AG09309 (cell line): ENCODE results near the gene CCL4.
"Not testable (repeated sequence)": the region's sequence is repeated elsewhere in the genome, so short reads cannot be mapped to it uniquely, and the experiment has no call there.

Experiments
- DNase-seq: peaks from one replicate; pipeline ENCODE4 v3.0.0-alpha.2; 2010; ENCODE audit warnings: low read depth
- H3K4me3 ChIP-seq: 2 replicates; pipeline ENCODE4 v1.5.1; 2011; ENCODE audit warnings: mild to moderate bottlenecking, low read depth, low read length, moderate library complexity; ENCODE audit not compliant: control insufficient read depth
- TF ChIP-seq, protein P1 (sequence below): IDR thresholded peaks from 2 replicates; pipeline ENCODE4 v1.5.1; 2011; ENCODE audit warnings: mild to moderate bottlenecking, low read depth, low read length, inconsistent platforms; ENCODE audit not compliant: insufficient read depth, control insufficient read depth; ENCODE audit errors: missing control alignments

The CCL4 gene

DNA sequence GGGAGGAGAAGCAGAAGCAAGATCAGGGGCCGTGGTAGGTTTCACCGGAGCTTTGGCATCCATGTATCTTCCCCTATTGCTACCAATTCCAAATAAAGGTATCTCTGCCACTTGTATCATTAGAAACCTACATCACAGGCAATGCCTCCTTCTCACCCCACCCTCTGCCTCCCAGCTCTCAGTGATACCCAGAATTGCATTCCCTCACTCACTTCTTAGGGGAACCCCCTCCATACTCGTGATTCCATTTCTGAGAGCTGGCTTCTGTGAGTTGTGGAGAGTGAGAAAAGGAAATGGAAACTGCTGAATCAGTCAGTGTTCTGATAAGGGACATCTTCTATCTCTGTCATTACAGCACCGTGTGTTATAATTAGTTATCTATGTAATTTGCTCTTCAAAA, 11.4 kb upstream of the CCL4 start:
- H3K4me3 ChIP-seq: no peak overlapping the region
- no peak for DNase-seq
- TF ChIP-seq, protein P1, sequence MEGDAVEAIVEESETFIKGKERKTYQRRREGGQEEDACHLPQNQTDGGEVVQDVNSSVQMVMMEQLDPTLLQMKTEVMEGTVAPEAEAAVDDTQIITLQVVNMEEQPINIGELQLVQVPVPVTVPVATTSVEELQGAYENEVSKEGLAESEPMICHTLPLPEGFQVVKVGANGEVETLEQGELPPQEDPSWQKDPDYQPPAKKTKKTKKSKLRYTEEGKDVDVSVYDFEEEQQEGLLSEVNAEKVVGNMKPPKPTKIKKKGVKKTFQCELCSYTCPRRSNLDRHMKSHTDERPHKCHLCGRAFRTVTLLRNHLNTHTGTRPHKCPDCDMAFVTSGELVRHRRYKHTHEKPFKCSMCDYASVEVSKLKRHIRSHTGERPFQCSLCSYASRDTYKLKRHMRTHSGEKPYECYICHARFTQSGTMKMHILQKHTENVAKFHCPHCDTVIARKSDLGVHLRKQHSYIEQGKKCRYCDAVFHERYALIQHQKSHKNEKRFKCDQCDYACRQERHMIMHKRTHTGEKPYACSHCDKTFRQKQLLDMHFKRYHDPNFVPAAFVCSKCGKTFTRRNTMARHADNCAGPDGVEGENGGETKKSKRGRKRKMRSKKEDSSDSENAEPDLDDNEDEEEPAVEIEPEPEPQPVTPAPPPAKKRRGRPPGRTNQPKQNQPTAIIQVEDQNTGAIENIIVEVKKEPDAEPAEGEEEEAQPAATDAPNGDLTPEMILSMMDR: no peak

DNA sequence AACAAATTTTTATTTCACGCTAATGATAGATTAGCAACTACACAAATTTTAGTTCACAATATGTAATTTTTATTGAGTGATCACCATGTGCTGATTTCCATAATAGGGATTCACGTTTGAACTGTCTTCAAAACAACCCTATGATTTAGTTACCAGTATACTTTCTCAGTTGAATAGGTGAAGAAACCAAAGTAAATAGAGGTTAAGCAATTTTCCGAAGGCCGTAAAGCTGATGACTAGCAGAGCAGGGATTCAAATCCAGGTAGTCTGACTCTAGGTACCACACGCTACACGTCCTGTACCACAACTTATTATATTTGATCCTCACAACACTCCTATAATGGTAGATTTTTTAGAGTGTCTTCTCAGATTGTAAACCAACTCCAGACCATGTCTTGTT, 10.9 kb upstream of the CCL4 start:
- not testable (repeated sequence) for H3K4me3 ChIP-seq, DNase-seq

DNA sequence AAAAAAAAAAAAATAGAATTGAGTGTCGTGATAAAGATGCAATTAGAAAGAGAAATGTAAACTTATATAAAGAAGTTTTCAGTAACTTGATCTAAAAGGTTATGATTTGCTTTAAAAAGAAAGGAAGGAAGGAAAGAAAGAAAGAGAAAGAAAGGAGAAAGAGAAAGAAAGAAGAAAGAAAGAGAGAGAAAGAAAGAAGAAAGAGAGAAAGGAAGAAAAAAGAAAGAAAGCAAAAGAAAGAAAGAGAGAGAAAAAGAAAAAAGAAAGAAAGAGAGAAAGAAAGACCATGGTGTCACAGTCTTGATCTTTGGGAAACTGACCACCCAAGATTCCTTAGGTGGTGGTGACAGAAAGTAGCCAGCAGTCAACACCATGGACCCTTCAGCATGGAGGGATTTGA, 9.4 kb upstream of the CCL4 start:
- TF ChIP-seq, protein P1: no peak
- no peak overlapping the region for H3K4me3 ChIP-seq
- no peak for DNase-seq

DNA sequence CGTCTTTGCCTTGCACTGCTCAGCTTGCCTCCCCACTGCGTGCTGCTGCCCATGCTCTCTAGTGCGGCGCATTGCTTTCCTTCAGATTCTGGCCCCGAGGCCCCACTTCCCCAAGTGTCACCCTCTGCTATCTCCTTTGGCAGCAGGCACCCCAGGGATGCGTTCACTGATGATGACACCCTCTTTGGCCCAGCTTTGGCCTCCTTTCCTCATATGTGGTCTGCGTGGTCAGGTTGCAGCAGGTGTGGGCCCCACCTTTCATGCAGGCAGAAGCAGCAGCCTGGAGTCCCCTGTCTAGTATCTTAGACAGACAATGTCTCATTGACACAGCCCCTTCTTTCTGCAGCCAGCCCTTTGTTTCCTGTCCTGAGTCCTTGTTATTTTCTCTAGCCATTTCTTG, 8.9 kb upstream of the CCL4 start:
- DNase-seq: no peak
- TF ChIP-seq, protein P1: no peak
- no peak overlapping the region for H3K4me3 ChIP-seq

DNA sequence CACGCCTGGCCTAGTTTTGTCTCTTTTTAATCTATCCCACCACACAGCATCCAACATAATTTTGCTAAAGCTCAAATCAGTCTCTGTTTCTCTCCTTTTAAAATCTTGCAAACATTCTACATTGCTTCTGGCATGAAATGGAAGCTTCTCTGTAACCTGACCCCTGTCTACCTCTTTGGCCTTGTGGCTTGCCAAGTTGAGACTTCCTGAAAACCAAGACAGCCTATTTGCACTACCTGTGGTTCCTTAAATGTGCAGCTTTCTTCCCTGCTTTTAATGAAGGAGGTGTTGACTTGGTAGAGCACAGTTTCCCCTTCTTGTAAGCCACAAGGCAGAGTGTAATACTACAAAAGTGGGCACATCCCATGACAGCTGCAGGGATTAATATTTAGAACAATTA, 7.6 kb upstream of the CCL4 start:
- no peak for DNase-seq

DNA sequence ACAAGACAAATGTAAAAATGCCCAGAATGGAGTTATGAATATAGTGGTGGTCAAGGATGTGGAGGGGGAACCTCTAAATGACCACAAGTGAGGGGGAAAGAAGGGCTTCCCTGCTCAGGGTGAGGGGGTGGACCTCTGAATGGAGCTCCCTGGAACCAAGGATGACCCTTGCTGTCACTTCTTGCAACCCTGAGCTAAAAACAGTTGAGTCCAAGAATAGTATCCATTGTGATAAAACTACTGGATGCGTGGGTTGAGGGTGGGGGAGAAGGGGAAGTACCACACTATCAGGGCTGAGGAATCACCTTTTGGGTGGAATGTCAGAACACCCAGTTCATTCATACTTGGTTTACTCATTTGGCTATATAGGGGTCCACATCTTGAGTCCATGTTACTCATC, 4.6 kb upstream of the CCL4 start:
- not testable (repeated sequence) for H3K4me3 ChIP-seq, DNase-seq

More for the DNA sequence above, 7.6 kb upstream of the CCL4 start:
- TF ChIP-seq, protein P1: no peak
- H3K4me3 ChIP-seq: no peak overlapping the region

DNA sequence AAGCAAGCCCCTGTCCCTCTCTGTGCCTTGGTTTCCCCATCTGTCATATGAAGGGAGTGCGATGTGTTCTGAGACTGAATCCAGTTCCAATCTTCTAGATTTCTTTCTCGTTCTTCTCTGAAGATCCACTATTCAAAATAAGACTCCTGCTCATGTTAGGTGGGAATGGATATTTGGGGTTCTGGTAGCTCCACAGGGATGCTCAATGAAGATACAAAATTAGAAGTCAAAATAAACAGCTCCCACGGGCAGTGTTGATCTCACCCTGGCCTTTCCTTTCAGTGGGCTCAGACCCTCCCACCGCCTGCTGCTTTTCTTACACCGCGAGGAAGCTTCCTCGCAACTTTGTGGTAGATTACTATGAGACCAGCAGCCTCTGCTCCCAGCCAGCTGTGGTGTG, 619 bp downstream of the CCL4 start:
- not testable (repeated sequence) for H3K4me3 ChIP-seq, DNase-seq

DNA sequence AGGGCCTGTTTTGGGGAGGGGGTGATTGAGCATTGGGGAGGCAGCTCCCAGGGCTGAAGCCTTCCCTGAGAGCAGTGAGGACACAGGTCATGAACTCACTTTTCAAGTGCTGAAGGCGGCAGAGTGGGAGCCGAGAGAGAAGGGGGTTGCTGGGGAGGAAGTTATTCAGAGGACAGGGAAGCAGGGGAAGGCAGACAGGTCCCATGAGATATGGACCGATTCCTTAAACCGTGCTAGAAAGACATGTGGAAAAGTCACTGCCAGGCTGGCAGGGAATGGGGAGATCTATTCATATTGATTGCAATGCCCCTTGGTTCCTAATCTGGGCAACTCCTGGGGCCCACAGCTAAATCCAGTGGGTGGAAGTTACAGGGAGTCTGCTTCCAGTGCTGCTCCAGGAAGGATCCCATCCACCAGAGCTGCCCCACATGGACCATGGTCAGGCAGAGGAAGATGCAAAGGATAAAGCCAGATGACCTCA, 1.1 kb downstream of the CCL4 start:
- no peak overlapping the region for H3K4me3 ChIP-seq
- TF ChIP-seq, protein P1: no peak
- DNase-seq: no peak

DNA sequence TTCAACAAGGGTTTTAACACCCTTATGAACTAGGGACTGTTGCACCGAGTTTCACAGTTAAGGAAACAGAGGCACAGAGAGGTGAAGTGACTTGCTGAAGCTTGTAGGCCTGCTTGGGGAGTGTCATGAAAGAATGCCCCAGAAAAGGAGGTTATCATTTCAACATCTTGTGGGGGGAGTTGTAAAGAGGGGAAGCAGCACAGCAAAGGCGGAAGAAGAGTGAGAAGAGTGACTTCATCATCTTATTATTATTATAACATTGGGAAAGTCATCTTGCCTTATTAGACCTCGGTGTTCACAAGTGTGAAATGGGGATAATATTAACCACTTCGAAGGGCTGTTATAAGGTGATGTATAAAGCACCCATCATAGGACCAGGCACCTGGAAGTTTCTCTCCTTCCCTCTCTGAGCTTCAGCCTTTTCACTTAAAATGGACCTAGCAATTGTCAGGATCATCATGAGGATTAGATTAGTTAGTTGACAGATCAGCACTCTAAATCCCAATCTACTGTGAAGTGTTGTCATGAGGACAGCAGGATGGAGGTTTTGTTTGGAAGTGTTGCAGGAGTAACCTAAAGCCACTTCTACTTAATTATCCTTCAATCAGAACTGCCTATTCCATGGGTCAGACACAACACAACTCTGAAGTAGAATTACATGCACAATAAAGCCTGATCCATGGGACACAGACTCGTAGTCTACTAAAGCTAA, 2.3 kb downstream of the CCL4 start:
- TF ChIP-seq, protein P1: no peak
- no peak overlapping the region for H3K4me3 ChIP-seq
- DNase-seq: no peak
